ENCODE results near the gene LRP6. TPM values are rescaled to one million over a fixed set of nuclear protein-coding genes. Genes with fewer than 3 reads are reported as not detected.

Gene LRP6
- total RNA-seq, 1 experiment from 2014 or later, result 6.7 TPM

GRCh38 chr12:12236896-12237295, 29.9 kb downstream of the LRP6 start:
- Histone ChIP-seq H3K9me3 (ENCODE audit: low read length) (no peaks in the 10 kb centered on the region), H3K79me2 (ENCODE audit: low read length) (no peaks in the 10 kb centered on the region)

DNA sequence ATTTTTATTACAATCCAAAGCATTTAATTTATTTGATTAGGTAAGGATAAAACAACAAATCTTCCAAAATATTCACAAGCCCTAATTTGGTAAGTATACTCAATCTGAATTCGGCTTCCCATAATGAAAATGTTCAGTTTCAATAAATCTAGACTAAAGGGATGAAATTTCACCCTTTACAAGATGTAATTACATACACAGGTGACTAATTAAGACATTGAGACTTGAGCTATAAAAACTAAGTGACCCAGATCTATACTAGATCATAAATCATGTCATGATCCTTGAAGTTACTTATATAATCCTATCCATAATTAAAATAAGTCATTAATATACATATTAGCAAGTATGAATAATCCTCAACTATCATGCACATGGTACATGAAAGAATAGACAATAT, 36.6 kb downstream of the LRP6 start:
- Histone ChIP-seq H3K4me2 (ENCODE audit: low read depth, low read length, poor library complexity, severe bottlenecking) (no peak overlapping the region), H2AFZ (ENCODE audit: low read length) (no peak overlapping the region), H3K9me2 (replicated peaks; ENCODE audit: insufficient read depth, low read length) (no peaks in the 10 kb centered on the region), H3K4me1 (ENCODE audit: low read length) (no peaks in the 10 kb centered on the region), H3K4me3 (ENCODE audit: low read length) (no peak overlapping the region), H3K9ac (ENCODE audit: low read length) (no peak overlapping the region), H3K79me2 (ENCODE audit: low read length) (no peaks in the 10 kb centered on the region), H4K20me1 (ENCODE audit: insufficient read depth, low read depth, low read length) (peaks cover 30% of the 10 kb centered on the region), H3K9me3 (ENCODE audit: low read length) (no peaks in the 10 kb centered on the region), H3K36me3 (ENCODE audit: insufficient read depth, low read length) (no peaks in the 10 kb centered on the region), H3K27me3 (ENCODE audit: low read length) (no peaks in the 10 kb centered on the region), H3K27ac (ENCODE audit: low read length) (no peak overlapping the region)
- no peak for DNase-seq

More at GRCh38 chr12:12236896-12237295, 29.9 kb downstream of the LRP6 start:
- H3K4me3 ChIP-seq (ENCODE audit: low read length), result no peak overlapping the region
- no peaks in the 10 kb centered on the region for H3K4me1 ChIP-seq (ENCODE audit: low read length)
- H2AFZ ChIP-seq (ENCODE audit: low read length), result no peak overlapping the region
- H3K27me3 ChIP-seq (ENCODE audit: low read length), result no peaks in the 10 kb centered on the region
- H3K9ac ChIP-seq (ENCODE audit: low read length), result no peak overlapping the region
- no peak for DNase-seq
- H4K20me1 ChIP-seq (ENCODE audit: insufficient read depth, low read depth, low read length), result peaks cover 32% of the 10 kb centered on the region
- H3K4me2 ChIP-seq (ENCODE audit: low read depth, low read length, poor library complexity, severe bottlenecking), result no peak overlapping the region
- H3K36me3 ChIP-seq (ENCODE audit: insufficient read depth, low read length), result no peaks in the 10 kb centered on the region
- H3K27ac ChIP-seq (ENCODE audit: low read length), result no peak overlapping the region
- H3K9me2 ChIP-seq (replicated peaks; ENCODE audit: insufficient read depth, low read length), result no peaks in the 10 kb centered on the region

GRCh38 chr12:12229556-12230092, 37.2 kb downstream of the LRP6 start:
- Histone ChIP-seq H3K4me2 (ENCODE audit: low read depth, low read length, poor library complexity, severe bottlenecking) (no peak overlapping the region), H3K9me2 (replicated peaks; ENCODE audit: insufficient read depth, low read length) (no peaks in the 10 kb centered on the region), H3K27me3 (ENCODE audit: low read length) (no peaks in the 10 kb centered on the region), H4K20me1 (ENCODE audit: insufficient read depth, low read depth, low read length) (peaks cover 30% of the 10 kb centered on the region), H3K9me3 (ENCODE audit: low read length) (no peaks in the 10 kb centered on the region), H3K79me2 (ENCODE audit: low read length) (no peaks in the 10 kb centered on the region), H3K9ac (ENCODE audit: low read length) (no peak overlapping the region), H3K4me3 (ENCODE audit: low read length) (no peak overlapping the region), H3K4me1 (ENCODE audit: low read length) (no peaks in the 10 kb centered on the region), H2AFZ (ENCODE audit: low read length) (no peak overlapping the region), H3K27ac (ENCODE audit: low read length) (no peak overlapping the region), H3K36me3 (ENCODE audit: insufficient read depth, low read length) (no peaks in the 10 kb centered on the region)
- DNase-seq, result no peak

- Histone ChIP-seq H3K9ac (ENCODE audit: low read length) (no peak overlapping the region), H2AFZ (ENCODE audit: low read length) (no peak overlapping the region), H4K20me1 (ENCODE audit: insufficient read depth, low read depth, low read length) (peaks cover 33% of the 10 kb centered on the region), H3K79me2 (ENCODE audit: low read length) (no peaks in the 10 kb centered on the region), H3K4me1 (ENCODE audit: low read length) (no peaks in the 10 kb centered on the region), H3K27ac (ENCODE audit: low read length) (no peak overlapping the region), H3K27me3 (ENCODE audit: low read length) (no peaks in the 10 kb centered on the region), H3K9me2 (replicated peaks; ENCODE audit: insufficient read depth, low read length) (no peaks in the 10 kb centered on the region), H3K4me2 (ENCODE audit: low read depth, low read length, poor library complexity, severe bottlenecking) (no peak overlapping the region), H3K9me3 (ENCODE audit: low read length) (no peaks in the 10 kb centered on the region), H3K36me3 (ENCODE audit: insufficient read depth, low read length) (no peaks in the 10 kb centered on the region), H3K4me3 (ENCODE audit: low read length) (no peak overlapping the region)
- DNase-seq, result no peak
Measured at GRCh38 chr12:12228402-12228801, 38.4 kb downstream of the LRP6 start.

DNA sequence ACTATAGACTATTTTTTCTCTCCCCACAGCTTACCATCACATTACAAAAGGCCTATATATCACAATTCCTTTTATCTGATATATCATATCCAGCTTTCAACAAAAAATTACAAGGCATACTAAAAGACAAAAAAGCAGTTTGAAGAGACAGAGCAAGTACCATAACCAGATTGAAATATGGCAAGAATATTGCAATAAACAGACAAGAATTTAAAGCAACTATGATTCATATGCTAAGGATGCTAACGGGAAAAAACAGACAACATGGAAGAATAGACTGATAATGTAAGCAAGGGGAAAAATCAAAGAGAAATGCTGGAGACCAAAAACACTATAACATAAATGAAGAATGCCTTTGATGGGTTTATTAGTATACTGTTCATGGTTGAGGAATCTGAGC, 40.7 kb downstream of the LRP6 start:
- no peaks in the 10 kb centered on the region for H3K27me3 ChIP-seq (ENCODE audit: low read length)
- H3K79me2 ChIP-seq (ENCODE audit: low read length), result no peaks in the 10 kb centered on the region

GRCh38 chr12:12224240-12224940, 42.5 kb downstream of the LRP6 start:
- Histone ChIP-seq H4K20me1 (ENCODE audit: insufficient read depth, low read depth, low read length) (peaks cover 44% of the 10 kb centered on the region), H3K9me3 (ENCODE audit: low read length) (no peaks in the 10 kb centered on the region), H3K27me3 (ENCODE audit: low read length) (no peaks in the 10 kb centered on the region), H3K9me2 (replicated peaks; ENCODE audit: insufficient read depth, low read length) (no peaks in the 10 kb centered on the region), H3K4me2 (ENCODE audit: low read depth, low read length, poor library complexity, severe bottlenecking) (no peak overlapping the region), H3K9ac (ENCODE audit: low read length) (no peak overlapping the region), H3K4me1 (ENCODE audit: low read length) (no peaks in the 10 kb centered on the region), H3K79me2 (ENCODE audit: low read length) (no peaks in the 10 kb centered on the region), H2AFZ (ENCODE audit: low read length) (no peak overlapping the region), H3K36me3 (ENCODE audit: insufficient read depth, low read length) (no peaks in the 10 kb centered on the region), H3K27ac (ENCODE audit: low read length) (no peak overlapping the region), H3K4me3 (ENCODE audit: low read length) (no peak overlapping the region)
- no peak for DNase-seq

More for the DNA sequence above, 40.7 kb downstream of the LRP6 start:
- peaks cover 42% of the 10 kb centered on the region for H4K20me1 ChIP-seq (ENCODE audit: insufficient read depth, low read depth, low read length)
- H3K4me3 ChIP-seq (ENCODE audit: low read length), result no peak overlapping the region
- no peaks in the 10 kb centered on the region for H3K9me2 ChIP-seq (replicated peaks; ENCODE audit: insufficient read depth, low read length)
- H3K27ac ChIP-seq (ENCODE audit: low read length), result no peak overlapping the region
- no peak overlapping the region for H3K4me2 ChIP-seq (ENCODE audit: low read depth, low read length, poor library complexity, severe bottlenecking)
- no peaks in the 10 kb centered on the region for H3K36me3 ChIP-seq (ENCODE audit: insufficient read depth, low read length)
- H2AFZ ChIP-seq (ENCODE audit: low read length), result no peak overlapping the region
- H3K9me3 ChIP-seq (ENCODE audit: low read length), result no peaks in the 10 kb centered on the region
- no peaks in the 10 kb centered on the region for H3K4me1 ChIP-seq (ENCODE audit: low read length)
- no peak overlapping the region for H3K9ac ChIP-seq (ENCODE audit: low read length)
- DNase-seq, result no peak

GRCh38 chr12:12221560-12221959, 45.3 kb downstream of the LRP6 start:
- Histone ChIP-seq H3K9me3 (ENCODE audit: low read length) (no peaks in the 10 kb centered on the region), H2AFZ (ENCODE audit: low read length) (no peak overlapping the region), H3K4me3 (ENCODE audit: low read length) (no peak overlapping the region), H3K4me1 (ENCODE audit: low read length) (no peaks in the 10 kb centered on the region), H3K9me2 (replicated peaks; ENCODE audit: insufficient read depth, low read length) (no peaks in the 10 kb centered on the region; the same call in 1 of the 2 replicates), H3K79me2 (ENCODE audit: low read length) (no peaks in the 10 kb centered on the region), H4K20me1 (ENCODE audit: insufficient read depth, low read depth, low read length) (peaks cover 48% of the 10 kb centered on the region), H3K27me3 (ENCODE audit: low read length) (no peaks in the 10 kb centered on the region), H3K9ac (ENCODE audit: low read length) (no peak overlapping the region), H3K27ac (ENCODE audit: low read length) (no peak overlapping the region), H3K4me2 (ENCODE audit: low read depth, low read length, poor library complexity, severe bottlenecking) (no peak overlapping the region), H3K36me3 (ENCODE audit: insufficient read depth, low read length) (no peaks in the 10 kb centered on the region)
- no peak for DNase-seq

- H3K9me3 ChIP-seq (ENCODE audit: low read length), result no peaks in the 10 kb centered on the region
- no peak overlapping the region for H3K9ac ChIP-seq (ENCODE audit: low read length)
- no peaks in the 10 kb centered on the region; the same call in 1 of the 2 replicates for H3K9me2 ChIP-seq (replicated peaks; ENCODE audit: insufficient read depth, low read length)
- H2AFZ ChIP-seq (ENCODE audit: low read length), result no peak overlapping the region
- no peak overlapping the region for H3K27ac ChIP-seq (ENCODE audit: low read length)
- no peaks in the 10 kb centered on the region for H3K36me3 ChIP-seq (ENCODE audit: insufficient read depth, low read length)
- H4K20me1 ChIP-seq (ENCODE audit: insufficient read depth, low read depth, low read length), result peaks cover 40% of the 10 kb centered on the region
- no peaks in the 10 kb centered on the region for H3K79me2 ChIP-seq (ENCODE audit: low read length)
- H3K27me3 ChIP-seq (ENCODE audit: low read length), result no peaks in the 10 kb centered on the region
- no peak overlapping the region for H3K4me2 ChIP-seq (ENCODE audit: low read depth, low read length, poor library complexity, severe bottlenecking)
- DNase-seq, result no peak
- no peak overlapping the region for H3K4me3 ChIP-seq (ENCODE audit: low read length)
- H3K4me1 ChIP-seq (ENCODE audit: low read length), result peaks cover 4% of the 10 kb centered on the region; the same call in 1 of the 2 replicates
Measured at GRCh38 chr12:12219664-12220063, 47.2 kb downstream of the LRP6 start.

All from Karpas-422 (cell line).